Gastroesophageal sphincter (tissue), 4 donors: ENCODE data around the gene MDM4. TPM values are rescaled to one million over a fixed set of nuclear protein-coding genes. Genes with fewer than 3 reads are reported as not detected.

Experiments used
- ATAC-seq: fragments of 150-250 bp; one replicate; pipeline ENCODE4 v1.9.1; 2016; ENCODE audit warnings: mild to moderate bottlenecking, moderate library complexity
- H3K27ac ChIP-seq, 4 donors: fragments of 200-600 bp; sonication (generic) in 3 of 4; 1 replicate in 3 of 4; 2 replicates in 1 of 4; pipeline ENCODE4 v1.5.1; 2016 to 2019
- H3K27me3 ChIP-seq: fragments of 200-600 bp; sonication (generic); one replicate; pipeline ENCODE4 v1.5.1; 2019
- H3K36me3 ChIP-seq, 2 donors: fragments of 200-600 bp; sonication (generic); one replicate each; pipeline ENCODE4 v1.5.1; 2019; ENCODE audit warnings: control low read depth in 1 of 2
- H3K4me1 ChIP-seq, 3 donors: fragments of 200-600 bp; sonication (generic); 1 replicate in 2 of 3; 2 replicates in 1 of 3; pipeline ENCODE4 v1.5.1; 2016 to 2019; ENCODE audit warnings: control low read depth in 2 of 3
- H3K4me3 ChIP-seq, 2 donors: fragments of 200-600 bp; sonication (generic); one replicate each; pipeline ENCODE4 v1.5.1; 2019; ENCODE audit warnings: mild to moderate bottlenecking in 1 of 2, moderate library complexity in 1 of 2
- H3K9me3 ChIP-seq, 3 donors: fragments of 200-600 bp; sonication (generic); one replicate each; pipeline ENCODE4 v1.5.1; 2017 to 2019; ENCODE audit warnings: control low read depth in 2 of 3
- CTCF ChIP-seq, 4 experiments: fragments of 200-600 bp in 2 of 4; fragments of 450-650 bp in 2 of 4; sonication (generic) in 1 of 4; IDR thresholded peaks; one replicate each; pipeline ENCODE4 v1.5.1; 2017 to 2019; ENCODE audit warnings: antibody characterized with exemption in 4 of 4, mild to moderate bottlenecking in 2 of 4, moderate library complexity in 2 of 4
- EP300 ChIP-seq: sonication (generic); formaldehyde crosslinking; IDR thresholded peaks from one replicate; pipeline ENCODE4 v1.6.1; 2017; ENCODE audit warnings: antibody characterized with exemption, mild to moderate bottlenecking
- POLR2A ChIP-seq, 2 donors: fragments of 450-650 bp; IDR thresholded peaks; one replicate each; pipeline ENCODE4 v1.6.1; 2017; ENCODE audit warnings: antibody characterized with exemption in 2 of 2, mild to moderate bottlenecking in 2 of 2, moderate library complexity in 1 of 2
- POLR2AphosphoS5 ChIP-seq: sonication (generic); formaldehyde crosslinking; IDR thresholded peaks from one replicate; pipeline ENCODE4 v1.6.1; 2017; ENCODE audit warnings: antibody characterized with exemption
- whole genome bisulfite sequencing, 2 donors: methylation state at CpG; one replicate each; pipeline ENCODE4 v1.1.5; 2018; ENCODE audit warnings: low coverage in 1 of 2; 5-methylcytosine and 5-hydroxymethylcytosine counted together
- total RNA-seq, 4 donors: library from RNA; depleted of rRNA; stranded (reverse); fragments of >200 nt; gene quantifications; one replicate each; pipeline ENCODE4 v1.1.0, GENCODE V29; 2016

Gene MDM4
- total RNA-seq, 4 donors from 2014 or later: 24.3 to 74.1 (median 37.9) TPM

- WGBS, 2 donors: 43 to 95% methylated on average over 4 to 6 of the region's 11 CpGs
- Histone ChIP-seq H3K4me1 (peaks cover 0 to 8% (median 0%) of the 10 kb centered on the region in 3 donors), H3K27me3 (no peaks in the 10 kb centered on the region), H3K36me3 (no peaks in the 10 kb centered on the region), H3K4me3 (no peak overlapping the region), H3K27ac (no peak overlapping the region), H3K9me3 (no peaks in the 10 kb centered on the region)
- ATAC-seq: no peak
- TF ChIP-seq POLR2A (IDR thresholded peaks at IDR 0.05): no peak
These were observed 68.6 kb downstream of the MDM4 start for GRCh38 chr1:204584699-204585372.

- Histone ChIP-seq H3K36me3 (no peaks in the 10 kb centered on the region), H3K27me3 (no peaks in the 10 kb centered on the region), H3K4me1 (peaks cover 0 to 16% (median 0%) of the 10 kb centered on the region in 3 donors), H3K9me3 (no peaks in the 10 kb centered on the region), H3K27ac (no peak overlapping the region), H3K4me3 (no peak overlapping the region)
- no peak for ATAC-seq
- 86 to 95% methylated on average over 3 to 6 of the region's 6 CpGs for WGBS, 2 donors
- TF ChIP-seq POLR2A (IDR thresholded peaks at IDR 0.05): no peak
- no peak for TF ChIP-seq POLR2AphosphoS5
- no peak for TF ChIP-seq CTCF (IDR thresholded peaks at IDR 0.05)
- no peak for TF ChIP-seq EP300
These were observed 71.4 kb downstream of the MDM4 start for GRCh38 chr1:204587621-204588020.

- no peak for TF ChIP-seq CTCF (IDR thresholded peaks at IDR 0.05)
- no peak for TF ChIP-seq POLR2A (IDR thresholded peaks at IDR 0.05)
- no peak for TF ChIP-seq EP300
- TF ChIP-seq POLR2AphosphoS5: no peak
- no peaks in the 10 kb centered on the region for H3K9me3 ChIP-seq
- H3K27me3 ChIP-seq: no peaks in the 10 kb centered on the region
- H3K27ac ChIP-seq: no peak overlapping the region
- WGBS, 2 donors: 53 to 85% methylated on average over 4 of the region's 5 CpGs
- peaks cover 0 to 18% (median 0%) of the 10 kb centered on the region in 3 donors for H3K4me1 ChIP-seq
- ATAC-seq: no peak
- no peak overlapping the region for H3K4me3 ChIP-seq
- H3K36me3 ChIP-seq: no peaks in the 10 kb centered on the region
These were observed 72.6 kb downstream of the MDM4 start for GRCh38 chr1:204588826-204589225.

- Histone ChIP-seq H3K4me3 (no peak overlapping the region), H3K27me3 (no peaks in the 10 kb centered on the region), H3K9me3 (no peaks in the 10 kb centered on the region), H3K4me1 (peaks cover 0 to 11% (median 0%) of the 10 kb centered on the region in 3 donors), H3K36me3 (no peaks in the 10 kb centered on the region), H3K27ac (no peak overlapping the region)
- no peak for ATAC-seq
- WGBS, 2 donors: 60 to 67% methylated on average over 2 to 7 of the region's 8 CpGs
- no peak for TF ChIP-seq POLR2A (IDR thresholded peaks at IDR 0.05)
- TF ChIP-seq CTCF (IDR thresholded peaks at IDR 0.05): no peak
- no peak for TF ChIP-seq POLR2AphosphoS5
- TF ChIP-seq EP300: no peak
These were observed 73.3 kb downstream of the MDM4 start for GRCh38 chr1:204589409-204590038.

DNA sequence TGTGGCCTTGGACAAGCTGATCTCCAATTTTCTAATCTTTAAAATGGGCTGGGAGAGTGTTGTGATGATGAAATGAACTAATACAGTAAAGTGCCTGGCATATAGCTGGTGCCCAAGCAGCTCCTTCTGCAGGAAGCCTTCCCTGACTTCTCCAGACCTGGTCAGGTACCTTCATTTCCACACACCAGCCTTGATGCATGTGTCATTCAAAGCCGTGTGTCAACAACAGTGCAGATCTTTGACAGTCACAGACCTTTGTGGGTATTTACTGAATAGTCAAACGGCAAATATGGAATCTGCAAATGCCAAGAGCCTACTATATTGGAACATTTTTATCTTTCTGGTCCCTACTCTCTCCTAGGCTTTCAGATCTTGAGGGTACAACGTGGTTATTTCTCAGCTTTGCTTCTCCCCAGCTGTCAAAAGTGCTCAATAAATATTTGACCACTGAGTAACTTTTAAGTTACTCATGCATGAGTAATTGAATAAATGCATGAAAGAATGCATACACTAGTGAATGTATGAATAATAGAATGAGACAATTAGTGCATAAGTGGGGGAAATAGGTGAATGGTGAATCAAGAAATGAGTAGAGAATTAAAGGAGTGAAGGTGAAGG lies 75.4 kb downstream of the MDM4 start:
- no peak for TF ChIP-seq POLR2A (IDR thresholded peaks at IDR 0.05)
- no peak for TF ChIP-seq POLR2AphosphoS5
- no peak for TF ChIP-seq EP300
- TF ChIP-seq CTCF (IDR thresholded peaks at IDR 0.05): no peak
- Histone ChIP-seq H3K9me3 (no peaks in the 10 kb centered on the region), H3K4me3 (no peak overlapping the region), H3K36me3 (no peaks in the 10 kb centered on the region), H3K4me1 (peaks cover 0 to 11% (median 0%) of the 10 kb centered on the region in 3 donors), H3K27ac (no peak overlapping the region), H3K27me3 (no peaks in the 10 kb centered on the region)
- WGBS, 2 donors: 46 to 55% methylated on average over 3 of the region's 3 CpGs
- ATAC-seq: no peak
